ENCODE data around the gene MTERF4. TPM values are rescaled to one million over a fixed set of nuclear protein-coding genes. Genes with fewer than 3 reads are reported as not detected.

The MTERF4 gene
- total and polyA plus RNA-seq, 2 of the 8 experiments (the other 6 are each of a cell fraction or from before 2014, with no cell fraction given): 25.9 to 28.5 TPM

- TF ChIP-seq CTCF (IDR thresholded peaks at IDR 0.05; ENCODE audit: control extremely low read depth in 1 of 3, insufficient read depth in 1 of 3, low read depth in 1 of 3, low read length in 3 of 3) (no peak), TAF7 (optimal IDR thresholded peaks at IDR 0.05; ENCODE audit: borderline replicate concordance, low read depth, low read length) (no peak), RNF2 (IDR thresholded peaks at IDR 0.05; ENCODE audit: borderline replicate concordance, low read depth, low read length, missing control alignments, poor library complexity, severe bottlenecking) (no peak), BCL11A (IDR thresholded peaks at IDR 0.05; ENCODE audit: low read depth in 2 of 2, low read length in 2 of 2) (no peak), TAF1 (IDR thresholded peaks at IDR 0.05; ENCODE audit: low read depth, low read length) (peak; percentile 69)
Observed at GRCh38 chr2:241148891-241149674, 47.0 kb upstream of the MTERF4 start, which contains the start of gene PASK (continued).

Measured in H1 (cell line).